OCI-LY3 (cell line): ENCODE data around the gene EXD3.

Experiments
- H2AFZ ChIP-seq: fragments of 200-600, 300-600 bp; shearing (Covaris generic); 2 replicates; pipeline ENCODE4 v1.6.0; 2014; ENCODE audit warnings: antibody characterized with exemption, low read depth, low read length
- H3K27ac ChIP-seq: fragments of 200-600, 300-600 bp; sonication (generic); 2 replicates; pipeline ENCODE4 v1.5.1; 2014; ENCODE audit warnings: mild to moderate bottlenecking, low read length, moderate library complexity, mixed read lengths
- H3K27me3 ChIP-seq: fragments of 200-600, 300-600 bp; sonication (generic); 2 replicates; pipeline ENCODE4 v1.6.1; 2014; ENCODE audit warnings: low read depth, low read length, mixed read lengths
- H3K36me3 ChIP-seq: fragments of 200-600, 300-600 bp; sonication (generic); replicated peaks from 2 replicates; pipeline ENCODE3; 2014; ENCODE audit warnings: low read depth, low read length, mixed read lengths
- H3K4me1 ChIP-seq: fragments of 300-600, 200-600 bp; sonication (generic); 2 replicates; pipeline ENCODE4 v1.6.1; 2014; ENCODE audit warnings: low read length, mixed read lengths
- H3K4me2 ChIP-seq: fragments of 200-600, 300-600 bp; sonication (generic); 2 replicates; pipeline ENCODE4 v1.6.1; 2014; ENCODE audit warnings: low read length, mixed read lengths
- H3K4me3 ChIP-seq: fragments of 300-600, 200-600 bp; sonication (generic); 2 replicates; pipeline ENCODE4 v1.5.1; 2014; ENCODE audit warnings: antibody characterized with exemption, mild to moderate bottlenecking, low read length, moderate library complexity
- H3K79me2 ChIP-seq: fragments of 300-600, 200-600 bp; shearing (Covaris generic); 2 replicates; pipeline ENCODE4 v1.6.1; 2014; ENCODE audit warnings: mild to moderate bottlenecking, low read length, mixed read lengths
- H3K9ac ChIP-seq: fragments of 300-600, 200-600 bp; shearing (Covaris generic); 2 replicates; pipeline ENCODE4 v1.6.0; 2014; ENCODE audit warnings: mild to moderate bottlenecking, low read length, moderate library complexity
- H3K9me3 ChIP-seq: fragments of 200-600, 300-600 bp; shearing (Covaris generic); 2 replicates; pipeline ENCODE4 v1.6.1; 2014; ENCODE audit warnings: low read length, mixed read lengths; ENCODE audit not compliant: insufficient read depth
- H4K20me1 ChIP-seq: fragments of 200-600, 300-600 bp; sonication (generic); 2 replicates; pipeline ENCODE4 v1.6.1; 2016; ENCODE audit warnings: low read length, mixed read lengths; ENCODE audit not compliant: insufficient read depth
- EZH2phosphoT487 ChIP-seq: fragments of 200-600 bp; shearing (Covaris generic); IDR thresholded peaks from 2 replicates; pipeline ENCODE4 v1.6.1; 2018; ENCODE audit warnings: antibody characterized with exemption, mixed run types, low read depth
- TF ChIP-seq, protein P1 (sequence below): fragments of 200-600, 300-600 bp; sonication (generic); IDR thresholded peaks from 2 replicates; pipeline ENCODE4 v1.5.1; 2014; ENCODE audit warnings: antibody characterized with exemption, low read length, low read depth

The EXD3 gene

DNA sequence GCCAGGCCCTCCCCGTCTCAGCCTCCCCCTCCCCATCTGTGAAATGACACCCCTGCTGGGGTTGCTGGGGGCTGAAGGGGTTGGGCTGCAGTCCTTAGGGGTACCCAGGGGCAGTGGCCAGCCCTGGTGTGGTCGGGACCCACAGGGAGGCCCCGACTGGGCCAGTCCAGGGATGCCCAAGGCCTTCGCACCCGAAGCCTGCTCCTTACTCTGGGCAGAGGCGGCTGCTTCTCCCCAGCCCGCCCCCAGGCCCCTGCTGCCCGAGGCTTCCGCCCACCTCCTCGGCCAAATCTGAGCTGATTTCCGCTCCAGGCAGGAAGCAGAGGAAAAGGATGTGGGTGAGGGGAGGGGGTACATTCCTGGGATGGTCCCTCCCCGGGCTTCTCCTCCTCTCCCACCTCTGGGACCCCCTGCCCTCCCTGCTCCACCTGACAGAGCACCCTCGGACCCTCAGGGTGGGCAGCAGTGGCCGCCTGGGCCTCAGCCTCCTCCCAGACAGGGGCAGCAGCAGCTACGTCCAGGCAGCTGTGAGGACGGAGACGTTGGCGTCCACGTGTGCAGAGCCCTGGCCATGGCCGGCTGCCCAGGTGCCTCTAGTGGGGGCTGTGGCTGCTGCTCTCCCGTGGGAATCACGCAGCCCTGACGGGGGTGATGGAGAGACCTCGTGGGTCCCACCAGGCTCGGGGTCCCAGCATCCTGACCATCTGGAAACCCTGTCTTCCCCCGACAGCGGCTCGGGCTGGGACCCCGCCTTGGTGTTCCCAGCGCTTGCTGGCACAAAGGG is 116.7 kb downstream of the EXD3 start:
- H3K4me1 ChIP-seq, result peaks cover 10% of the 10 kb centered on the region
- H3K27ac ChIP-seq, result no peak overlapping the region
- no peak overlapping the region for H2AFZ ChIP-seq
- no peaks in the 10 kb centered on the region for H3K27me3 ChIP-seq
- no peaks in the 10 kb centered on the region for H3K36me3 ChIP-seq
- no peaks in the 10 kb centered on the region for H3K79me2 ChIP-seq
- no peaks in the 10 kb centered on the region for H3K9me3 ChIP-seq
- H3K4me3 ChIP-seq, result no peak overlapping the region
- no peak overlapping the region for H3K4me2 ChIP-seq
- TF ChIP-seq, protein P1, sequence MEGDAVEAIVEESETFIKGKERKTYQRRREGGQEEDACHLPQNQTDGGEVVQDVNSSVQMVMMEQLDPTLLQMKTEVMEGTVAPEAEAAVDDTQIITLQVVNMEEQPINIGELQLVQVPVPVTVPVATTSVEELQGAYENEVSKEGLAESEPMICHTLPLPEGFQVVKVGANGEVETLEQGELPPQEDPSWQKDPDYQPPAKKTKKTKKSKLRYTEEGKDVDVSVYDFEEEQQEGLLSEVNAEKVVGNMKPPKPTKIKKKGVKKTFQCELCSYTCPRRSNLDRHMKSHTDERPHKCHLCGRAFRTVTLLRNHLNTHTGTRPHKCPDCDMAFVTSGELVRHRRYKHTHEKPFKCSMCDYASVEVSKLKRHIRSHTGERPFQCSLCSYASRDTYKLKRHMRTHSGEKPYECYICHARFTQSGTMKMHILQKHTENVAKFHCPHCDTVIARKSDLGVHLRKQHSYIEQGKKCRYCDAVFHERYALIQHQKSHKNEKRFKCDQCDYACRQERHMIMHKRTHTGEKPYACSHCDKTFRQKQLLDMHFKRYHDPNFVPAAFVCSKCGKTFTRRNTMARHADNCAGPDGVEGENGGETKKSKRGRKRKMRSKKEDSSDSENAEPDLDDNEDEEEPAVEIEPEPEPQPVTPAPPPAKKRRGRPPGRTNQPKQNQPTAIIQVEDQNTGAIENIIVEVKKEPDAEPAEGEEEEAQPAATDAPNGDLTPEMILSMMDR, result no peak
- no peak for TF ChIP-seq EZH2phosphoT487
- H4K20me1 ChIP-seq, result no peaks in the 10 kb centered on the region
- H3K9ac ChIP-seq, result no peak overlapping the region

GRCh38 chr9:137305798-137306065 is 117.2 kb downstream of the EXD3 start:
- Histone ChIP-seq H3K36me3 (no peaks in the 10 kb centered on the region), H3K27me3 (no peaks in the 10 kb centered on the region), H3K27ac (no peak overlapping the region), H3K4me3 (no peak overlapping the region), H3K4me1 (peaks cover 5% of the 10 kb centered on the region), H3K9ac (no peak overlapping the region), H3K4me2 (no peak overlapping the region), H3K9me3 (no peaks in the 10 kb centered on the region), H3K79me2 (no peaks in the 10 kb centered on the region), H4K20me1 (no peaks in the 10 kb centered on the region), H2AFZ (no peak overlapping the region)
- TF ChIP-seq, protein P1, result no peak
- TF ChIP-seq EZH2phosphoT487, result no peak

GRCh38 chr9:137305060-137305797 is 117.7 kb downstream of the EXD3 start:
- Histone ChIP-seq H3K9me3 (no peaks in the 10 kb centered on the region), H3K4me2 (no peak overlapping the region), H3K36me3 (no peaks in the 10 kb centered on the region), H3K4me1 (no peaks in the 10 kb centered on the region; the same call in 1 of the 2 replicates), H3K4me3 (no peak overlapping the region), H3K9ac (no peak overlapping the region), H3K79me2 (no peaks in the 10 kb centered on the region), H3K27ac (no peak overlapping the region), H2AFZ (no peak overlapping the region), H4K20me1 (no peaks in the 10 kb centered on the region), H3K27me3 (no peaks in the 10 kb centered on the region)
- TF ChIP-seq, protein P1, result no peak
- no peak for TF ChIP-seq EZH2phosphoT487

- no peak overlapping the region for H3K4me3 ChIP-seq
- no peak overlapping the region for H3K4me2 ChIP-seq
- H3K36me3 ChIP-seq, result no peaks in the 10 kb centered on the region
- no peak for TF ChIP-seq EZH2phosphoT487
- TF ChIP-seq, protein P1, result no peak
- no peaks in the 10 kb centered on the region for H4K20me1 ChIP-seq
- peaks cover 7% of the 10 kb centered on the region for H3K4me1 ChIP-seq
- H2AFZ ChIP-seq, result no peak overlapping the region
- no peaks in the 10 kb centered on the region for H3K27me3 ChIP-seq
- H3K9me3 ChIP-seq, result no peaks in the 10 kb centered on the region
- H3K9ac ChIP-seq, result no peak overlapping the region
- no peaks in the 10 kb centered on the region for H3K79me2 ChIP-seq
- no peak overlapping the region for H3K27ac ChIP-seq
These were observed 118.4 kb downstream of the EXD3 start for GRCh38 chr9:137304383-137305059.
